Measurements from ENCODE around the gene HAO1.
"Not testable (repeated sequence)": the region's sequence is repeated elsewhere in the genome, so short reads cannot be mapped to it uniquely, and the experiment has no call there.

Gene HAO1

DNA sequence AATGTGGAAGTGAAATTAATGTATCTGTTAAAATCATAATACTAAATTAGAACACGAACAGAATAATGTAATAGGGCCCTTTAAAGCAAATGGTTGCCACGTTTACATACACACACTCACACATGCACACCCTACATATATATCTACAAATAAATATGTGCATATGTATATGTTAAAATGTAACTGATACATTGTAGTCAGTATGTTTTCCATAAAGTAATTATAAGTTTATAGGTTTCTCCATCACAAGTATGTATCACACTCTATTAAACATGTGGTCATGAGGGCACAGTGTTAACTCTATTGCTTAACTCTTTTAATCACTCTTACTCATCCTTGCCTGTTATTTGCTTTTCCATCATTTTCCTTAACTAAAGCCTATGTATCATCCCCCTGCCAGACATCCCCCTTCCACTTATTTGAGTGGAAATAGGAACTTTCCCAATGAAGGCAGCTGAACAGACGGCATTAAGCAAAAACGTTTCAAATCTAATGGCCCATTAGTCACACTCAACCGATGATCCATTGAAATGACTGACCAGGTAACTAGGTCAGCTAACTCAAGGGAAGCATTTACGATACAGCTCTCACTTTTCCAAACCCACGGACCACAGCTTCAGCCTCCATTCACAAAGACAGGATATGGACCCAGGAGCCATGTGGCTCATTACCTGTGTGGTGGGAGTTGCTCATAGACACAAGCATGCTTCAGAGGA is 89.3 kb downstream of the HAO1 start:
- no peak for DNase-seq

DNA sequence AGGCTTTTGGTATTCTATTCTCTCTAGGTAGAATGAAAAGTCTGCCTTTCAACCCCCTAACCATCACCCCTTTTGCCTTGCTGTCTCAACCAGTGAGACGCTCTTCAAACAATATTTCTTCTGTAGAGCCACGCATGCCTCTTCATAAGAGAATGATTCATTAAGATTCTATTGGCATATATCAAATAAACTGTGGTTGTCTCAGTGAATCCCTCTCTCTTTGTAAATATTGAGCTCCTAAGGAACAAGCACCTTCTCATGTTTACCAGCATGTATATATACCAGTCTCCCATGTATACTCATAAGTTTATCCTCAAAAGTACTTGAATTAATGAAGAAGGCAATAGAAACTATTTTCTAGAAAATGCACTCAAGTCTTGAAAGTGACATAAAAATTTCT is 90.6 kb downstream of the HAO1 start:
- DNase-seq, result no peak

DNA sequence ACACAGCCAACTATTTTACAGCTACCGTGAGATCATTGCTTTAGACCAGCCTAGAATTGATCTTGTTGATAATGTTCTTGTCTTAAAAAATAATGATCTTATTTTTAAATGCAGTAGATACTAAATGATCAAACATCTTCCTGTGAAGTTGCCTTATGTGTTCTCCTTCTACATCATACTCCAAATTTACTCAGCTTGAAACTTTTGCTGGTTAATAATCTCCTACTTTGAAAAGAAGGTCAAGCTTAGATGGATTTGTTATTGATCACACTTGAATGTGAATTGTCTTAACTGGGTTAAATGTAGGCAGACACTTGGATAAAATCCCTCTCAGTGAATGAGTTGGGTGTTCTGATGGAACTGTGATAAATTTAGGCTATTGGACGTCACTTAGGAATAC is 91.9 kb downstream of the HAO1 start:
- no peak for DNase-seq

DNA sequence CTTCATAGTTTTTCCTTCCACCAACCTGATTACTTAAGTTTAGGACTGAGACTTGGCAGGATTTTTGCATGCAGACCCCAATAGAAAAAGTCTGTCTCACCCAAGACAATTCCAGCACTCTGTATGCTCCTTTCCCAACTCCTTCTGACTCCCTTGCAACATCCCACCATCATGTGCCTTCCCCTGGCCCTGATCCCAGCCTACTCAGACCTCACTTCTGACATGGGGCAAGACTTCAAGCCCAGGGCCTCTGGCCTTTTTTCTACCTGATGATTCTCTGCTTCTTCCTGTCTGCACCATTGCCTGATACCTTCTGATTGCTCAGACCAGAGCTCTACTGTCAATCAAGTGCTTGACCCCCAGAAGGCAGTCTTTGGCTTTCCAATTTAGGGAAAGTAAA is 96.6 kb downstream of the HAO1 start:
- DNase-seq, result no peak

DNA sequence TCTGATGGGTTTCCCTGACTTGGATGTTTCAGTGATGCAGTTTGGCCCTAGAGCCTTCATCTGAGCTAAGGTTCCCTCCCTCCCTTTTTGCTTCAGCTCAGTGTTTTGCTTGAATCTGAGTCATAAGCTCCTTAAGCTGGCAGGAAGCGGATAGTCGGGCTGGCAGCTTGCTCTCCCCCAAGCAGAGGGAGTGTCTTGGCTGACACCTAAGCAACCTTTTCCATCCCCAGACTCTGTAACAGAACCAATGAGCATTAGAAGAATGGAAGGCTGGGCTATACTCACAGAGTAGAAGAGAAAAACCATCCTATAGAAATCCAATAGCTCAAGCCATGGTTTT is 98.3 kb downstream of the HAO1 start:
- no peak for DNase-seq

DNA sequence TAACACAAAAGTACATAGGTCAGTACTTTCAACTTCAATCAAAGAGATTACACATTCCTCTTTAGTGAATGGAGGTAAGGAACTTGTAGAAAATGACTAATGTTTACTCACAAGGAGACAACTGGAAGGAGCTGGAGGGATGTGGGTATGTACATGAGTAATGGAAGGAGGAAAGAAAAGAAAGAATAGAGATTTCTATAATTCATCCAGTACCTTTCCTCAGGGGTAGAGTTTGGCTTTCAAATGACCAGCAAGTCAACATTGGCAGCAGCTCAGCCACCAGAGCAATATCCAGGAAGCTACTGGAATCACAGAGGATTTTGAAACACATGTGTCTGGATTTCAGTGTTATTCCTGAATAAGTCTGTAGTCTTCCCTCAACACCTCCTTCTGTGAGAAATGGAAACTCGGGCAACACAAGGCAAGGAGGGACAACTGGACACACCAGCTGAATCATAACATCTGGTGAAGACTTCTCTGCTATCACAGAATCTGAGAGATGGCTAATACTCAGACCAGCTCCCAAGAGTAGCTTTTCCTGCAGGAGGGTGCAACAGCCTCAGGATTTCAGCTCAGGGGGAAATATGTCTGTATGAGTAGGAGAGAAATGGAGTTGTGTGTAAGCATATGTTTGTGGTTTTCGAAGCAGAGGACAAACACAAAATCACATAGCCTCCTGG is 98.8 kb downstream of the HAO1 start:
- no peak for DNase-seq

DNA sequence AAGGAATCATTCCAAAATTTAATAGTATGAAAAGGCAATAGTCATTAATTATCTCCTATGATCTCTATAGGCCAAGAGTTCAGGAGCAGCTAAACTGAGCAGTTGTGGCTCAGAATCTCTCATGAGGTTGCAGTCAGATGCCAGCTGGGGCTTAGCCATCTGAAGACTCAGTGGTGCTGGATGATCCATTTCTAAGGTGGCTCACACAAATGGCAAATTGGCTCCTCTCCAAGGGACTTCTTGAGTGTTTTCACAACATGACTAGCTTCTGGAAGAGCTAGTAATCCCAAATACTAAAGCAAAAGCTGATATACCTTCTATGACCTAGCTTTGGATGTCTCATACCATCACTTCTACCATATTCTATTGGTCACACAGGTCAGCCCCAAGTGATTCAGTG is 104.2 kb downstream of the HAO1 start:
- no peak for DNase-seq

DNA sequence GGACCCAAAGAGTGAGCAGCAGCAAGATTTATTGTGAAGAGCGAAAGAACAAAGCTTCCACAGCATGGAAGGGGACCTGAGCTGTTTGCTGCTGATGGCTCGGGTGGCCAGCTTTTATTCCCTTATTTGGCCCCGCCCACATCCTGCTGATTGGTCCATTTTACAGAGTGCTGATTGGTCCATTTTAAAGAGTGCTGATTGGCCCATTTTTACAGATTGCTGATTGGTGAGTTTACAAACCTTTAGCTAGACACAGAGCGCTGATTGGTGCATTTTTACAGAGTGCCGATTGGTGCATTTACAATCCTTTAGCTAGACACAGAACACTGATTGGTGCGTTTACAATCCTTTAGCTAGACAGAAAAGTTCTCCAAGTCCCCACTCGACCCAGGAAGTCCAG is 105.8 kb downstream of the HAO1 start:
- DNase-seq, result not testable (repeated sequence)
